HepG2 (cell line): ENCODE data around the gene PSMC3IP. TPM values are rescaled to one million over a fixed set of nuclear protein-coding genes. Genes with fewer than 3 reads are reported as not detected.
A peak's percentile ranks its signal among the peaks of the same experiment; 100 is the strongest.

Source experiments
- ATF2 ChIP-seq: sonication (generic); formaldehyde crosslinking; IDR thresholded peaks from 2 replicates; pipeline ENCODE4 v1.4.0; 2020; ENCODE audit warnings: missing genetic modification reagents
- CERS6 ChIP-seq: sonication (generic); formaldehyde crosslinking; IDR thresholded peaks from 2 replicates; pipeline ENCODE4 v1.5.0; 2020; ENCODE audit warnings: missing genetic modification reagents
- DDIT3 ChIP-seq: sonication (generic); formaldehyde crosslinking; IDR thresholded peaks from 2 replicates; pipeline ENCODE4 v1.4.0; 2020; ENCODE audit warnings: mild to moderate bottlenecking, missing genetic modification reagents
- FOXP1 ChIP-seq, 2 experiments: fragments of 450-650 bp in 1 of 2; IDR thresholded peaks; 2 replicates each; pipeline ENCODE4 v1.6.1; 2017 to 2018; ENCODE audit warnings: antibody characterized with exemption in 1 of 2
- GPBP1L1 ChIP-seq: sonication (generic); formaldehyde crosslinking; IDR thresholded peaks from 2 replicates; pipeline ENCODE4 v1.5.0; 2020; ENCODE audit warnings: mild to moderate bottlenecking, missing genetic modification reagents
- HNF1B ChIP-seq: sonication (generic); formaldehyde crosslinking; IDR thresholded peaks from 2 replicates; pipeline ENCODE4 v1.5.1; 2020; ENCODE audit warnings: mild to moderate bottlenecking, moderate library complexity, missing genetic modification reagents
- MAFF ChIP-seq: IDR thresholded peaks from 2 replicates; pipeline ENCODE4 v1.6.1; 2011; ENCODE audit warnings: low read depth, low read length, improper control_type of control experiment
- NFATC3 ChIP-seq: sonication (generic); formaldehyde crosslinking; IDR thresholded peaks from 2 replicates; pipeline ENCODE4 v1.5.1; 2020; ENCODE audit warnings: mild to moderate bottlenecking, missing genetic modification reagents
- PRDM10 ChIP-seq: sonication (generic); formaldehyde crosslinking; IDR thresholded peaks from 2 replicates; pipeline ENCODE4 v1.4.0; 2020; ENCODE audit warnings: low read depth, missing genetic modification reagents
- TBL1XR1 ChIP-seq: fragments of 150-350 bp; IDR thresholded peaks from 2 replicates; pipeline ENCODE4 v1.6.1; 2014; ENCODE audit warnings: borderline replicate concordance, low read length; ENCODE audit not compliant: partially characterized antibody
- YY1 ChIP-seq: IDR thresholded peaks from 2 replicates; pipeline ENCODE4 v1.6.1; 2011; ENCODE audit warnings: low read length, low read depth, moderate library complexity, mild to moderate bottlenecking; ENCODE audit not compliant: insufficient read depth, insufficient replicate concordance
- ZKSCAN5 ChIP-seq: sonication (generic); formaldehyde crosslinking; IDR thresholded peaks from 2 replicates; pipeline ENCODE4 v1.5.1; 2020; ENCODE audit warnings: mild to moderate bottlenecking, missing genetic modification reagents
- ZNF24 ChIP-seq: fragments of 450-650 bp; IDR thresholded peaks from 2 replicates; pipeline ENCODE4 v1.6.1; 2017; ENCODE audit warnings: antibody characterized with exemption, mild to moderate bottlenecking
- ZNF441 ChIP-seq: sonication (generic); formaldehyde crosslinking; IDR thresholded peaks from 2 replicates; pipeline ENCODE4 v1.7.0; 2021; ENCODE audit warnings: missing genetic modification reagents, borderline replicate concordance
- ZNF557 ChIP-seq: sonication (generic); formaldehyde crosslinking; IDR thresholded peaks from 2 replicates; pipeline ENCODE4 v1.4.0; 2020; ENCODE audit warnings: missing genetic modification reagents
- ZNF614 ChIP-seq: IDR thresholded peaks from 2 replicates; pipeline ENCODE4 v1.6.1; 2018; ENCODE audit warnings: missing biosample characterization, missing genetic modification reagents, inconsistent platforms, borderline replicate concordance
- ZNF740 ChIP-seq: sonication (generic); formaldehyde crosslinking; IDR thresholded peaks from 2 replicates; pipeline ENCODE4 v1.4.0; 2020; ENCODE audit warnings: missing genetic modification reagents
- ZNF773 ChIP-seq: sonication (generic); formaldehyde crosslinking; IDR thresholded peaks from 2 replicates; pipeline ENCODE4 v1.4.0; 2020; ENCODE audit warnings: missing genetic modification reagents, borderline replicate concordance
- polyA plus RNA-seq, 8 experiments: library from polyadenylated mRNA; depleted of rRNA in 3 of 8; stranded (reverse) in 7 of 8; unstranded in 1 of 8; fragments of >200 nt; fragmentation: Illumina TruSeq in 4 of 8; extraction: Trizol in 4 of 8; gene quantifications; 2 replicates each; pipeline versions ENCODE4 v1.2.1 to v1.2.3, GENCODE V29; 2011 to 2016; ENCODE audit warnings: low read depth in 4 of 8, missing spikeins in 1 of 8, mixed read lengths in 1 of 8; ENCODE audit not compliant: insufficient read depth in 1 of 8
- total RNA-seq, 5 experiments: library from RNA; depleted of rRNA; stranded (reverse); fragments of >200 nt; fragmentation: Illumina TruSeq; extraction: Trizol; gene quantifications; 2 replicates each; pipeline ENCODE4 v1.2.3, GENCODE V29; 2016; ENCODE audit warnings: low read depth in 1 of 5

PSMC3IP gene
- total and polyA plus RNA-seq, 2 of the 13 experiments (the other 11 are each of a cell fraction or from before 2014, with no cell fraction given): 6.5 to 22.4 TPM

GRCh38 chr17:42535155-42536047 lies 42.1 kb downstream of the PSMC3IP start (continued):
- TF ChIP-seq GPBP1L1 (CRISPR knock-in tag): no peak
- no peak for TF ChIP-seq ZNF24
- TF ChIP-seq FOXP1 (IDR thresholded peaks at IDR 0.05): no peak
- TF ChIP-seq FOXP1 (CRISPR knock-in tag; IDR thresholded peaks at IDR 0.05): no peak
- TF ChIP-seq TBL1XR1: no peak
- TF ChIP-seq NFATC3 (CRISPR knock-in tag): peak; percentile 93; the same call in 1 of the 2 replicates
- TF ChIP-seq ZNF614 (CRISPR knock-in tag): no peak
- TF ChIP-seq ZKSCAN5: 0 out of 2 replicates have a peak, but pooled peaks have one; percentile 17
- peak; percentile 2; the same call in 1 of the 2 replicates for TF ChIP-seq ZNF441 (CRISPR knock-in tag)
- TF ChIP-seq YY1: peak; percentile 24
- no peak for TF ChIP-seq CERS6 (CRISPR knock-in tag)
- TF ChIP-seq MAFF: no peak
- TF ChIP-seq HNF1B (CRISPR knock-in tag): peak; percentile 73; the same call in 1 of the 2 replicates
- TF ChIP-seq ZNF740: no peak
- TF ChIP-seq ZNF773: no peak
- no peak for TF ChIP-seq ATF2
- no peak for TF ChIP-seq ZNF557
- 0 out of 2 replicates have a peak, but pooled peaks have one; percentile 21 for TF ChIP-seq PRDM10
- TF ChIP-seq DDIT3 (CRISPR knock-in tag): no peak
